Measurements from ENCODE around the gene CIPC. TPM values are rescaled to one million over a fixed set of nuclear protein-coding genes. Genes with fewer than 3 reads are reported as not detected.

Gene CIPC
- total and polyA plus RNA-seq, 2 of the 13 experiments (the other 11 are each of a cell fraction or from before 2014, with no cell fraction given) = 7.6 to 13.9 TPM

GRCh38 chr14:77077040-77077439, 21.0 kb upstream of the CIPC start:
- Histone ChIP-seq H3K27ac (ENCODE audit: extremely low read length, insufficient read depth, low read length) (no peak overlapping the region), H3K4me1 (ENCODE audit: insufficient read depth, low read length) (peaks cover 10% of the 10 kb centered on the region), H3K4me3 (replicated peaks in 1 of 3; ENCODE audit: insufficient read depth in 1 of 3, low read depth in 2 of 3, low read length in 3 of 3) (no peak overlapping the region), H3K4me2 (ENCODE audit: low read depth, low read length) (no peak overlapping the region), H2AFZ (ENCODE audit: low read length) (no peak overlapping the region), H3K79me2 (ENCODE audit: insufficient read depth, low read length) (no peaks in the 10 kb centered on the region), H3K27me3 (ENCODE audit: control insufficient read depth in 1 of 2, insufficient read depth in 2 of 2, low read length in 2 of 2) (no peaks in the 10 kb centered on the region; a peak in 2 of 5 replicates), H3K9ac (ENCODE audit: insufficient read depth, low read depth, low read length) (no peak overlapping the region), H3K36me3 (replicated peaks in 1 of 2; ENCODE audit: control insufficient read depth in 1 of 2, insufficient read depth in 2 of 2, low read length in 2 of 2) (no peaks in the 10 kb centered on the region), H4K20me1 (ENCODE audit: insufficient read depth, low read length) (no peaks in the 10 kb centered on the region), H3K9me3 (ENCODE audit: low read length) (no peaks in the 10 kb centered on the region)
- no peak for FAIRE-seq
- 83% methylated on average over 3 of the region's 3 CpGs for WGBS (ENCODE audit: low lambda C conversion rate)
- TF ChIP-seq POGZ (CRISPR knock-in tag; IDR thresholded peaks at IDR 0.05) (no peak), HNRNPLL (IDR thresholded peaks at IDR 0.05; ENCODE audit: low read depth, low read length, poor library complexity, severe bottlenecking) (no peak), POLR2G (IDR thresholded peaks at IDR 0.05; ENCODE audit: low read depth, low read length) (no peak), FUBP1 (CRISPR knock-in tag; IDR thresholded peaks at IDR 0.05; ENCODE audit: borderline replicate concordance) (no peak), HOXA3 (CRISPR knock-in tag; IDR thresholded peaks at IDR 0.05) (no peak), HNRNPK (IDR thresholded peaks at IDR 0.05; ENCODE audit: low read depth, low read length, poor library complexity, severe bottlenecking) (no peak), RXRB (CRISPR knock-in tag; IDR thresholded peaks at IDR 0.05; ENCODE audit: borderline replicate concordance) (no peak), ZNF572 (CRISPR knock-in tag; IDR thresholded peaks at IDR 0.05) (no peak), ZNF766 (CRISPR knock-in tag; IDR thresholded peaks at IDR 0.05; ENCODE audit: borderline replicate concordance) (no peak), HNF1A (IDR thresholded peaks at IDR 0.05; ENCODE audit: low read depth) (no peak), HNF1A (CRISPR knock-in tag; IDR thresholded peaks at IDR 0.05; ENCODE audit: borderline replicate concordance) (no peak)
- TF ChIP-seq, protein P1, sequence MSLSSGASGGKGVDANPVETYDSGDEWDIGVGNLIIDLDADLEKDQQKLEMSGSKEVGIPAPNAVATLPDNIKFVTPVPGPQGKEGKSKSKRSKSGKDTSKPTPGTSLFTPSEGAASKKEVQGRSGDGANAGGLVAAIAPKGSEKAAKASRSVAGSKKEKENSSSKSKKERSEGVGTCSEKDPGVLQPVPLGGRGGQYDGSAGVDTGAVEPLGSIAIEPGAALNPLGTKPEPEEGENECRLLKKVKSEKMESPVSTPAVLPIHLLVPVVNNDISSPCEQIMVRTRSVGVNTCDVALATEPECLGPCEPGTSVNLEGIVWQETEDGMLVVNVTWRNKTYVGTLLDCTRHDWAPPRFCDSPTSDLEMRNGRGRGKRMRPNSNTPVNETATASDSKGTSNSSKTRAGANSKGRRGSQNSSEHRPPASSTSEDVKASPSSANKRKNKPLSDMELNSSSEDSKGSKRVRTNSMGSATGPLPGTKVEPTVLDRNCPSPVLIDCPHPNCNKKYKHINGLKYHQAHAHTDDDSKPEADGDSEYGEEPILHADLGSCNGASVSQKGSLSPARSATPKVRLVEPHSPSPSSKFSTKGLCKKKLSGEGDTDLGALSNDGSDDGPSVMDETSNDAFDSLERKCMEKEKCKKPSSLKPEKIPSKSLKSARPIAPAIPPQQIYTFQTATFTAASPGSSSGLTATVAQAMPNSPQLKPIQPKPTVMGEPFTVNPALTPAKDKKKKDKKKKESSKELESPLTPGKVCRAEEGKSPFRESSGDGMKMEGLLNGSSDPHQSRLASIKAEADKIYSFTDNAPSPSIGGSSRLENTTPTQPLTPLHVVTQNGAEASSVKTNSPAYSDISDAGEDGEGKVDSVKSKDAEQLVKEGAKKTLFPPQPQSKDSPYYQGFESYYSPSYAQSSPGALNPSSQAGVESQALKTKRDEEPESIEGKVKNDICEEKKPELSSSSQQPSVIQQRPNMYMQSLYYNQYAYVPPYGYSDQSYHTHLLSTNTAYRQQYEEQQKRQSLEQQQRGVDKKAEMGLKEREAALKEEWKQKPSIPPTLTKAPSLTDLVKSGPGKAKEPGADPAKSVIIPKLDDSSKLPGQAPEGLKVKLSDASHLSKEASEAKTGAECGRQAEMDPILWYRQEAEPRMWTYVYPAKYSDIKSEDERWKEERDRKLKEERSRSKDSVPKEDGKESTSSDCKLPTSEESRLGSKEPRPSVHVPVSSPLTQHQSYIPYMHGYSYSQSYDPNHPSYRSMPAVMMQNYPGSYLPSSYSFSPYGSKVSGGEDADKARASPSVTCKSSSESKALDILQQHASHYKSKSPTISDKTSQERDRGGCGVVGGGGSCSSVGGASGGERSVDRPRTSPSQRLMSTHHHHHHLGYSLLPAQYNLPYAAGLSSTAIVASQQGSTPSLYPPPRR (CRISPR knock-in tag; IDR thresholded peaks at IDR 0.05; ENCODE audit: borderline replicate concordance) = no peak
- no peak for ATAC-seq
- ChIA-PET POLR2A (no interaction called here), CTCF (ENCODE audit: low intra/inter-chr PET ratio, low total read pairs) (no interaction called here)
- intact Hi-C loops (cut with micrococcal nuclease; ENCODE audit: unreplicated experiment) (no loop called here), in situ Hi-C loops (cut with HindIII; ENCODE audit: extremely low pct_ligation_motif_present, low pct_unique_long_range_greater_than_20kb) (no loop called here)
- no TSS peak for BruUV-seq (replicated peaks)
- DNase-seq (ENCODE audit: low spot score) = no peak
